Activated naive CD8-positive, alpha-beta T cell treated with anti-CD3 and anti-CD28 coated beads, Interleukin-2, amount 10 ng/mL, durations not matched to agents 7 days and 5 days (primary cell): Measurements from ENCODE around the gene FANCI. TPM values are rescaled to one million over a fixed set of nuclear protein-coding genes. Genes with fewer than 3 reads are reported as not detected.

ENCODE experiments used
- ATAC-seq: fragments of 150-1000 bp; cut with Tn5 transposase; one replicate; pipeline ENCODE4 v1.10.0; 2021; ENCODE audit warnings: low read depth, moderate library complexity
- POLR2A ChIA-PET: fragments of 350-600 bp; sonication (Branson Sonifier 250); formaldehyde crosslinking; loops from one replicate; lab custom pipeline; 2021; ENCODE audit warnings: antibody characterized with exemption; lab: Charles Lee
- DNase-seq: peaks from one replicate; pipeline ENCODE4 v3.0.0; 2021
- H3K27ac Mint-ChIP-seq: one replicate; pipeline ENCODE4 v1.8.0; 2022; ENCODE audit warnings: mild to moderate bottlenecking, mixed read lengths
- H3K27me3 Mint-ChIP-seq: one replicate; pipeline ENCODE4 v1.8.0; 2022; ENCODE audit warnings: mild to moderate bottlenecking, moderate library complexity, mixed read lengths
- H3K36me3 Mint-ChIP-seq: one replicate; pipeline ENCODE4 v1.8.0; 2021; ENCODE audit warnings: mild to moderate bottlenecking, mixed read lengths
- H3K4me1 Mint-ChIP-seq: one replicate; pipeline ENCODE4 v1.8.0; 2021; ENCODE audit warnings: mixed read lengths
- H3K4me3 Mint-ChIP-seq: one replicate; pipeline ENCODE4 v1.8.0; 2022; ENCODE audit warnings: mild to moderate bottlenecking, moderate library complexity, mixed read lengths
- H3K9me3 Mint-ChIP-seq: one replicate; pipeline ENCODE4 v1.8.0; 2021; ENCODE audit warnings: mixed read lengths
- total RNA-seq, 2 experiments: library from RNA; stranded (reverse); gene quantifications; one replicate each; pipeline ENCODE4 v1.2.3, GENCODE V29; 2021

FANCI gene
- total RNA-seq, 2 experiments from 2014 or later, result 155 to 161 TPM

GRCh38 chr15:89206908-89207331 is 36.9 kb upstream of the FANCI start:
- H3K4me3 Mint-ChIP-seq, result no peak overlapping the region

GRCh38 chr15:89208256-89208655 is 35.5 kb upstream of the FANCI start:
- Mint-ChIP-seq H3K4me3 (no peak overlapping the region), H3K27me3 (peaks cover 6% of the 10 kb centered on the region), H3K9me3 (no peaks in the 10 kb centered on the region), H3K4me1 (peaks cover 28% of the 10 kb centered on the region), H3K27ac (no peak overlapping the region), H3K36me3 (peaks cover 5% of the 10 kb centered on the region)
- DNase-seq, result no peak
- no peak for ATAC-seq
- POLR2A ChIA-PET, result no interaction called here

More at GRCh38 chr15:89206908-89207331, 36.9 kb upstream of the FANCI start:
- peaks cover 2% of the 10 kb centered on the region for H3K27me3 Mint-ChIP-seq
- peaks cover 29% of the 10 kb centered on the region for H3K4me1 Mint-ChIP-seq
- peaks cover 7% of the 10 kb centered on the region for H3K36me3 Mint-ChIP-seq
- peak; percentile 54 for ATAC-seq
- DNase-seq, result peak; percentile 82
- POLR2A ChIA-PET, result interaction anchor here (0.7 to 2.5 kb wide), 4 partner anchors 29 to 309 kb away, joined by 3 to 19 read pairs (median 4); partner anchors contain the start of gene FANCI
- H3K27ac Mint-ChIP-seq, result peak overlapping the region; percentile 10
- H3K9me3 Mint-ChIP-seq, result no peaks in the 10 kb centered on the region

- Mint-ChIP-seq H3K9me3 (no peaks in the 10 kb centered on the region), H3K27me3 (peaks cover 7% of the 10 kb centered on the region), H3K4me1 (peaks cover 21% of the 10 kb centered on the region), H3K36me3 (no peaks in the 10 kb centered on the region), H3K27ac (no peak overlapping the region), H3K4me3 (no peak overlapping the region)
- DNase-seq (no peak), ATAC-seq (no peak)
- POLR2A ChIA-PET, result interaction anchor here (0.7 kb wide), 1 partner anchor 123 kb away, joined by 3 read pairs; no protein-coding TSS in a partner anchor
Observed at GRCh38 chr15:89209057-89209456, 34.7 kb upstream of the FANCI start.

- H3K36me3 Mint-ChIP-seq, result no peaks in the 10 kb centered on the region
- peaks cover 8% of the 10 kb centered on the region for H3K4me1 Mint-ChIP-seq
- H3K4me3 Mint-ChIP-seq, result no peak overlapping the region
- POLR2A ChIA-PET, result interaction anchor here (1.1 kb wide), 1 partner anchor 9 kb away, joined by 3 read pairs; no protein-coding TSS in a partner anchor
- ATAC-seq, result no peak
- no peaks in the 10 kb centered on the region for H3K9me3 Mint-ChIP-seq
- H3K27me3 Mint-ChIP-seq, result peaks cover 7% of the 10 kb centered on the region
- H3K27ac Mint-ChIP-seq, result no peak overlapping the region
- DNase-seq, result no peak
Observed at GRCh38 chr15:89211678-89212170, 32.1 kb upstream of the FANCI start.

GRCh38 chr15:89215627-89216026 is 28.2 kb upstream of the FANCI start:
- Mint-ChIP-seq H3K4me1 (peaks cover 1% of the 10 kb centered on the region), H3K27ac (no peak overlapping the region), H3K9me3 (no peaks in the 10 kb centered on the region), H3K4me3 (no peak overlapping the region), H3K36me3 (no peaks in the 10 kb centered on the region), H3K27me3 (peaks cover 10% of the 10 kb centered on the region)
- POLR2A ChIA-PET, result no interaction called here
- ATAC-seq (no peak), DNase-seq (no peak)

- Mint-ChIP-seq H3K4me1 (peaks cover 1% of the 10 kb centered on the region), H3K36me3 (no peaks in the 10 kb centered on the region), H3K4me3 (no peak overlapping the region), H3K27me3 (peaks cover 10% of the 10 kb centered on the region), H3K27ac (no peak overlapping the region), H3K9me3 (no peaks in the 10 kb centered on the region)
- POLR2A ChIA-PET, result no interaction called here
- ATAC-seq (no peak), DNase-seq (no peak)
Observed at GRCh38 chr15:89217031-89217430, 26.7 kb upstream of the FANCI start.

- Mint-ChIP-seq H3K36me3 (no peaks in the 10 kb centered on the region), H3K9me3 (no peaks in the 10 kb centered on the region), H3K4me1 (peaks cover 1% of the 10 kb centered on the region), H3K27me3 (peaks cover 10% of the 10 kb centered on the region), H3K4me3 (no peak overlapping the region), H3K27ac (no peak overlapping the region)
- no peak for DNase-seq
- POLR2A ChIA-PET, result no interaction called here
- ATAC-seq, result no peak
Observed at GRCh38 chr15:89217686-89218376, 25.9 kb upstream of the FANCI start.

- Mint-ChIP-seq H3K27ac (no peak overlapping the region), H3K4me1 (peaks cover 1% of the 10 kb centered on the region), H3K4me3 (no peak overlapping the region), H3K27me3 (peaks cover 6% of the 10 kb centered on the region), H3K36me3 (no peaks in the 10 kb centered on the region), H3K9me3 (no peaks in the 10 kb centered on the region)
- DNase-seq (no peak), ATAC-seq (no peak)
- POLR2A ChIA-PET, result no interaction called here
Observed at GRCh38 chr15:89218531-89218930, 25.2 kb upstream of the FANCI start.

- H3K9me3 Mint-ChIP-seq, result no peaks in the 10 kb centered on the region
- POLR2A ChIA-PET, result interaction anchor here (0.7 kb wide), 1 partner anchor 9 kb away, joined by 3 read pairs; no protein-coding TSS in a partner anchor
- DNase-seq (no peak), ATAC-seq (no peak)
- no peak within 1 kb of the TSS for H3K4me3 Mint-ChIP-seq
- H3K27ac Mint-ChIP-seq, result no peak within 1 kb of the TSS
- no peaks in the 10 kb centered on the region for H3K36me3 Mint-ChIP-seq
- H3K4me1 Mint-ChIP-seq, result peaks cover 2% of the 10 kb centered on the region
- H3K27me3 Mint-ChIP-seq, result peaks cover 6% of the 10 kb centered on the region
Observed at GRCh38 chr15:89221543-89221942, 22.2 kb upstream of the FANCI start, which contains the start of gene RLBP1. RLBP1 (minus strand) TSS chr15:89221579; CDS start chr15:89218975, 2,604 bp downstream.

- no peaks in the 10 kb centered on the region for H3K9me3 Mint-ChIP-seq
- no peak for ATAC-seq
- no peaks in the 10 kb centered on the region for H3K36me3 Mint-ChIP-seq
Observed at GRCh38 chr15:89225588-89225987, 18.2 kb upstream of the FANCI start.

GRCh38 chr15:89226359-89227221 is 17.2 kb upstream of the FANCI start:
- DNase-seq, result no peak

More at GRCh38 chr15:89225588-89225987, 18.2 kb upstream of the FANCI start:
- Mint-ChIP-seq H3K4me3 (no peak overlapping the region), H3K27me3 (peaks cover 11% of the 10 kb centered on the region), H3K4me1 (peaks cover 2% of the 10 kb centered on the region), H3K27ac (no peak overlapping the region)
- no peak for DNase-seq
- POLR2A ChIA-PET, result no interaction called here

GRCh38 chr15:89227425-89227824 is 16.4 kb upstream of the FANCI start:
- no peak overlapping the region for H3K27ac Mint-ChIP-seq
- H3K4me3 Mint-ChIP-seq, result no peak overlapping the region

More at GRCh38 chr15:89226359-89227221, 17.2 kb upstream of the FANCI start:
- Mint-ChIP-seq H3K9me3 (no peaks in the 10 kb centered on the region), H3K4me1 (peaks cover 2% of the 10 kb centered on the region), H3K27me3 (peaks cover 11% of the 10 kb centered on the region), H3K27ac (no peak overlapping the region), H3K36me3 (no peaks in the 10 kb centered on the region), H3K4me3 (no peak overlapping the region)
- ATAC-seq, result no peak
- POLR2A ChIA-PET, result no interaction called here

GRCh38 chr15:89230277-89230676 is 13.5 kb upstream of the FANCI start:
- Mint-ChIP-seq H3K36me3 (no peaks in the 10 kb centered on the region), H3K27me3 (peaks cover 35% of the 10 kb centered on the region), H3K27ac (no peak overlapping the region), H3K9me3 (no peaks in the 10 kb centered on the region), H3K4me1 (no peaks in the 10 kb centered on the region), H3K4me3 (no peak overlapping the region)
- POLR2A ChIA-PET, result no interaction called here
- DNase-seq, result no peak
- no peak for ATAC-seq

More at GRCh38 chr15:89227425-89227824, 16.4 kb upstream of the FANCI start:
- H3K9me3 Mint-ChIP-seq, result no peaks in the 10 kb centered on the region
- POLR2A ChIA-PET, result no interaction called here
- peaks cover 2% of the 10 kb centered on the region for H3K4me1 Mint-ChIP-seq
- H3K36me3 Mint-ChIP-seq, result no peaks in the 10 kb centered on the region
- DNase-seq, result no peak
- ATAC-seq, result no peak
- peaks cover 16% of the 10 kb centered on the region for H3K27me3 Mint-ChIP-seq
